Stimulated activated CD4-positive, alpha-beta T cell treated with anti-CD3 and anti-CD28 coated beads, Interleukin-2, amount 100 ng/mL, for 4 hours (primary cell): ENCODE results near the gene ARFRP1.
"Not testable (repeated sequence)": the region's sequence is repeated elsewhere in the genome, so short reads cannot be mapped to it uniquely, and the experiment has no call there.

Experiments
- DNase-seq: peaks from one replicate; pipeline ENCODE4 v3.0.0-alpha.2; 2020; ENCODE audit warnings: low read depth

The ARFRP1 gene

DNA sequence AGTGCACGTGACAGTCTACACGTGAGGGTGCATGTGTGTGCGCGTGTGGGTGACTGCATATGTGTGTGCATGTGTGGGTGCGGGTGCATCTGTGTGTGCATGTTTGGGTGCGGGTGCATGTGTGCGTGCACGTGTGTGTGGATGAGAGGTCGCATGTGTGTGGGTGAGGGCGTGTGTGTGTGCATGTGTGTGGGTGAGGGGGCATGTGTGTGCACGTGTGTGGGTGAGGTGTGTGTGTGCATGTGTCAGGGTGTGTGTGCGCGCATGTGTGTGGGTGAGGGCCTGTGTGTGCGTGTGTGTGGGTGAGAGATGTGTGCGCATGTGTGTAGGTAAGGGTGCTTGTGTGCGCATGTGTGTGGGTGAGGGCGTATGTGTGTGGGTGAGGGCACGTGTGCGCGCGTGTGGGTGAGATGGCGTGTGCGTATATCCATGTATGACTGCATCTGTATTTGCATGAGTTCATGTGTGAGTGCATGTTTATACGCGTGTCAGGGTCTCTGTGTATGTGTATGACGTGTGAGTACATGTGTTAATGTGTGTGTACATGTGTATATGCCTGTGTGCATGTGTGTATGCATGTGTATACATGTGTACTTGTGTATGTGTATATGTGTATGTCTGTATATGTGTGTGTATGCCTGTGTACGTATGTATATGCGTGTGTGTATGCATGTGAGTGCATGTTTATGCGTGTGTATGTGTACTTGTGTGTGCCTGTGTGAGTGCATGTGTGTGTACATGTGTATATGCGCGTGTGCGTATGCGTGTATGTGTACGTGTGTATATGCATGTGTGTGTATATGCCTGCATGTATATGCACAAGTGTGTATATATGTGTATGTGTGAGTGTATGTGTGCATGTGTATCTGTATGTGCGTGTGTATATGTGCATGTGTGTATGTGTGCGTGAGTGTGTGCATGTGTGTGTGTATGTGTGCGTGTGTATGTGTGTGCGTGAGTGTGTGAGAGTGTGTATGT lies 24.6 kb upstream of the ARFRP1 start:
- DNase-seq = no peak

DNA sequence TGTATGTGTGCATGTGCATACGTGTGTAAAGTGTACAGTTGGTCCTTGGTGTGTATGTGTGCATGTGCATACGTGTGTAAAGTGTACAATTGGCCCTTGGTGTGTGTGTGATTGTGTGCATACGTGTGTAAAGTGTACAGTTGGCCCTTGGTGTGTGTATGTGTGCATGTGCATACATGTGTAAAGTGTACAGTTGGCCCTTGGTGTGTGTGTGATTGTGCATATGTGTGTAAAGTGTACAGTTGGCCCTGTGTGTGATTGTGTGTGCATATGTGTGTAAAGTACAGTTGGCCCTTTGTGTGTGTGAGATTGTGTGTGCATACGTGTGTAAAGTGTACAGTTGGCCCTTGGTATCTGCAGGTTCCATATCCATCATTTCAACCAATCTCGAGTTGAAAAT lies 23.6 kb upstream of the ARFRP1 start:
- DNase-seq = no peak

DNA sequence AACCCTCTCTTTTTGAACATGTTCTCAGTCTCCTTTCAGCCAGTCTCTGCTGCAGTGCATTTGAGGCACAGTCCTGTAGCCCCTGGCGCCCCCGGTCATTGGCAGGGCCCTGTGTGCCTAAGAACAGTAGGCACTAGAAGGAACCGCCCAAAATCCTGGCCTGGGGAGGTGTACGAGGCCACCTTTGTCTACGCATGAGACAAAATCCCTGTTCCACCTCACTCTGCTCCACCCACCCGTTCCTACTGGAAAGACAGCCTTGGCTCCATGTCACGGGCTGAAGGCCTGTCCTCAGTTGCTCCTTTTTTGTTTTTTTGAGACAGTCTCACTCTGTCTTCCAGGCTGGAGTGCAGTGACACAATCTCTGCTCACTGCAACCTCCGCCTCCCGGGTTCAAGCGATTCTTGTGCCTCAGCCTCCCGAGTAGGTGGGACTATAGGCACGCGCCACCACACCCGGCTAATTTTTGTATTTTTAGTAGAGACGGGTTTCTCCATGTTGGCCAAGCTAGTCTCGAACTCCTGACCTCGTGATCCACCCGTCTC lies 22.5 kb upstream of the ARFRP1 start:
- not testable (repeated sequence) for DNase-seq

DNA sequence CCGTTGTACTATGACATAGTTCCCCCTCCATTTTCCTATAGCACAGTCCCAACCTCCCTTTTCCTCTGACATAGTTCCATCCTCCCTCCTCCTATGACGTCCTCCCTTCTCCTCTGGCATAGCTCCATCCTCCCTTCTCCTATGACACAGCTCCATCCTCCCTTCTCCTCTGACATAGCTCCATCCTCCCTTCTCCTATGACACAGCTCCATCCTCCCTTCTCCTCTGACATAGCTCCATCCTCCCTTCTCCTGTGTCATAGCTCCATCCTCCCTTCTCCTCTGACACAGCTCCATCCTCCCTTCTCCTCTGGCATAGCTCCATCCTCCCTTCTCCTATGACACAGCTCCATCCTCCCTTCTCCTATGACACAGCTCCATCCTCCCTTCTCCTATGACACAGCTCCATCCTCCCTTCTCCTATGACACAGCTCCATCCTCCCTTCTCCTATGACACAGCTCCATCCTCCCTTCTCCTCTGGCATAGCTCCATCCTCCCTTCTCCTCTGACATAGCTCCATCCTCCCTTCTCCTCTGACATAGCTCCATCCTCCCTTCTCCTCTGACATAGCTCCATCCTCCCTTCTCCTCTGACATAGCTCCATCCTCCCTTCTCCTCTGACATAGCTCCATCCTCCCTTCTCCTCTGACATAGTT lies 15.3 kb upstream of the ARFRP1 start:
- not testable (repeated sequence) for DNase-seq

DNA sequence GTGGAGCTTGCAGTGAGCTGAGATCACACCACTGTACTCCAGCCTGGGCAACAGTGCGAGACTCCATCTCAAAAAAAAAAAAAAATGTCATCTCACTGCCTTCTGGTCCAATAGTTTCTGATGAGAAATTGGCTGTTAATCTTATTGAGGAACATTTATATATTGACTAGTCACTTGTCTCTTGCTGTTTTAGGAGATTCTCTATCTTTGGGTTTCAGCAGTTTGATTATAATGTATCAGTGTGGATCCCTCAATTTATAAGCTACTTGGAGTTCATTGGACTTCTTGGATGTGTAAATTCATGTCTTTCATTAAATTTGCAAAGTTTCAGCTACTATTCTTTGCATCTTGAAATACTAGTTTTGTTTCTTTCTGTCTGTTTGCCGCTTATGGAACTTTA lies 11.2 kb upstream of the ARFRP1 start:
- DNase-seq = no peak

DNA sequence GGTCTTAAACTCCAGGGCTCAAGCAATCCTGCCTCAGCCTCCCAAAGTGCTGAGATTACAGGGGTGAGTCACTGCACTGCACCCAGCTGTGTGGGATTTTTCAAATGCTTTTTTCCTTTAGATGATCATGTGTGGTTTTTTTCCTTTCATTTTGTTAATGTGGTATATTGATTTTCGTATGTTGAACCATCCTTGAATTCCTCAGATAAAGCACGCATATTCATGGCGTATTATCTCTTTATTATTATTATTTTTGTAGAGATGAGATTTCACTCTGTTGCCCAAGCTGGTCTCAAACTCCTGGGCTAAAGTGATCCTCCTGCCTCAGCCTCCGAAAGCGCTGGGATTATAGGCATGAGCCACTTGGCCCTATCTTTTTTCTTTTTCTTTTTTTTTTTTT lies 7.1 kb upstream of the ARFRP1 start:
- DNase-seq = no peak

DNA sequence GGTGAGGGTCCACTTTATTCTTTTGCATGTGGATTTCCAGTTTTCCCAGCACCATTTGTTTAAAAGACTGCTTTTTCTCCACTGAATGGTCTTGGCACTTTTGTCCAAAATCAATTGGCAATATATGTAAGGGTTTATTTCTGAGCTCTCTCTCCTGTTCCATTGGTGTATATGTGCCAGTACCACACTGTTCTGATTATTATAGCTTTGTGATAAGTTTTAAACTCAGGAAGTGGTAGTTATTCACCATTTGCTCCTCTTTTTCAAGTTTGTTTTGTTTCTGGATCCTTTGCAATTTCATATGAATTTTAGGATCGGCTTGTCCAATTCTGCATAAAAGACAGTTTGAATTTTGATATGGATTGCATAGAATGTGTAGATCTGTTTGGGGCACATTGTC lies 4.4 kb upstream of the ARFRP1 start:
- no peak for DNase-seq

DNA sequence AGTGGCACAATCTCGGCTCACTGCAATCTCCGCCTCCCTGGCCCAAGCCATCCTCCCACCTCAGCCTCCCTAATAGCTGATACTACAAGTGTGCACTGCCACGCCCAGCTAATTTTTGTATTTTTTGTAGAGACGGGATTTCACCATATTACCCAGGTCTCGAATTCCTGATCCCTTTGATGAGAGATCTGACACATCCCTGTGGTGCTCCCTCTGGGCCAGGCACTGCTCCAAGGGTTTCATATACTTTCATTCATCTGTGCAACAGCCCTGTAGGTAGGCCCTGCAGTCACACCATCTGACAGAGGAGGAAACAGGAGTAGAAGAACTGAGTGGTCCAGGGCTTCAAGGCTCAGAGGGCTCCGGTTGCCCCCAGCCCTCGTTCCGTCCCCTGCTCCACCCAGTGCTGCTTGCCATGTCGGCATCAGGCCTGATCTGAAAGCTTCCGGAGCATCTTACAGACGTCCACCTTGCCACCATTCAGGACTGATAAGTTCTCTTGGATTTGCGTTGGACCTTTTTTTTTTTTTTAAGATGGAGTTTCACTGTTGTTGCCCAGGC lies 3.4 kb upstream of the ARFRP1 start:
- DNase-seq = no peak

DNA sequence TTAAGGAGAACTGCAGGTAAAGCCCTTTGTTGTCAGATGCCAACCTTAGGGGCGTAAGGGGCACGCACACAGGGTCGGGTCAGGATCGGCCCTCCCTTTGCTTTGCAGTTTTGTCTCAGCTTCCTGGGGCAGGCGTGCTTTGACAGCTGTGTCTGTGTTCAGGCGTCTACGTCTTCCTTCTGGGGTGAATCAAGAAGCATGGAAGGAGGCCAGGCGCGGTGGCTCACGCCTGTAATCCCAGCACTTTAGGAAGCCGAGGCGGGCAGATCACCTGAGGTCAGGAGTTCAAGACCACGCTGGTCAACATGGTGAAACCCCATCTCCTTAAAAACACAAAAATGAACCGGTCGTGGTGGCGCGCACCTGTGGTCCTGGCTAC lies 1.4 kb upstream of the ARFRP1 start:
- no peak for DNase-seq

DNA sequence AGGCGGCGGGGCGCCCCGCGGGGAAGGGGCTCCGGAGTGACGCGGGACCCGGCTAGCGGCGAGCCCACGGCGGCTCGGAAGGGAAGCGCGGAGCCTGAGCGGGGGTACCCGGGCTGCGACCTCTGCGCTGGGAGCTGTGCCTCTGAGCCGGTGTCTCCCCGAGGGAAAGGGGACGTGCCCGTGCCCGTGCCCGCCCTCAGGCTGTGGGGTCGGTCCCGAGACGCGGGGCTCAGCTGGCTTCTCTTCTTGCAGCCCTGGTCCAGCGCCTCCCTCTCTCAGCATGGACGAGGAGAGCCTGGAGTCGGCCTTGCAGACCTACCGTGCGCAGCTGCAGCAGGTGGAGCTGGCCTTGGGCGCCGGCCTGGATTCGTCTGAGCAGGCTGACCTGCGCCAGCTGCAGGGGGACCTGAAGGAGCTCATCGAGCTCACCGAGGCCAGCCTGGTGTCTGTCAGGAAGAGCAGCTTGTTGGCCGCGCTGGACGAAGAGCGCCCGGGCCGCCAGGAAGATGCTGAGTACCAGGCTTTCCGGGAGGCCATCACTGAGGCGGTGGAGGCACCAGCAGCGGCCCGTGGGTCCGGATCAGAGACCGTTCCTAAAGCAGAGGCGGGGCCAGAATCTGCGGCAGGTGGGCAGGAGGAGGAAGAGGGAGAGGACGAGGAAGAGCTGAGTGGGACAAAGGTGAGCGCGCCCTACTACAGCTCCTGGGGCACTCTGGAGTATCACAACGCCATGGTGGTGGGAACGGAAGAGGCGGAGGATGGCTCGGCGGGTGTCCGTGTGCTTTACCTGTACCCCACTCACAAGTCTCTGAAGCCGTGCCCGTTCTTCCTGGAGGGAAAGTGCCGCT lies 749 bp upstream of the ARFRP1 start:
- no peak for DNase-seq

DNA sequence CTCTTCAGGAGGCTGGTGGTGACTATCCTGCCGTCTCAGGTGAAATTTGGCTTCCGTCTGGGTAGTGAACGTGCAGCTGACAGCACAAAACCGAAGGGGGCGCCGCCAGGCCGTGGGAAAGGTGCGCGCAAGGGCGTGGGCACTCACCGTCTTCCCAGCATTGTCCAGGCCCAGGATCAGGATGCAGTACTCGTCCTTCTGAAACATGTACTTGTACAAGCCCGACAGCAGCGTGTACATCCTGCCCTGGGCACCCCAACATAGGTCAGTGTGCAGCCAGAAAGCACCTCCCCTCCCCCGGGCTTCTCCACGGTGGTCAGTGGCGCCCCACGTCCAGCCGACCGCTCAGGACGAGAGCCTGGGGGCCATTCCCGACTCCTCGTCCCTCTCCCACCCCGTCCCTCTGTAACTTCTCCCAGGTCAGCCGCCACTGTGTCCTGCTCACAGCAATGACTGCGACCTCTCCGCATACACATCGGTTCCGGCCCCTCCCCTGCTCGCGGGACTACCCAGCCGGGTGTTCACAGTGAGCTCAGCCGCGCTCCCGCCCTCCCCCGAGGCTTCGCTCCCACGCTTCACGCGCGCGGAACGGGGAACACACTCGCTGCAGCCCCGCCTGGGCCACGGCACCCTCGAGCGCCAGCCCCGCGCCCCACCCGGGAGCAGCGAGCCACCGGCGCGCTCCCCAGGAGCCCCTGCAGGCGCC lies 771 bp downstream of the ARFRP1 start:
- peak; percentile 67 for DNase-seq

DNA sequence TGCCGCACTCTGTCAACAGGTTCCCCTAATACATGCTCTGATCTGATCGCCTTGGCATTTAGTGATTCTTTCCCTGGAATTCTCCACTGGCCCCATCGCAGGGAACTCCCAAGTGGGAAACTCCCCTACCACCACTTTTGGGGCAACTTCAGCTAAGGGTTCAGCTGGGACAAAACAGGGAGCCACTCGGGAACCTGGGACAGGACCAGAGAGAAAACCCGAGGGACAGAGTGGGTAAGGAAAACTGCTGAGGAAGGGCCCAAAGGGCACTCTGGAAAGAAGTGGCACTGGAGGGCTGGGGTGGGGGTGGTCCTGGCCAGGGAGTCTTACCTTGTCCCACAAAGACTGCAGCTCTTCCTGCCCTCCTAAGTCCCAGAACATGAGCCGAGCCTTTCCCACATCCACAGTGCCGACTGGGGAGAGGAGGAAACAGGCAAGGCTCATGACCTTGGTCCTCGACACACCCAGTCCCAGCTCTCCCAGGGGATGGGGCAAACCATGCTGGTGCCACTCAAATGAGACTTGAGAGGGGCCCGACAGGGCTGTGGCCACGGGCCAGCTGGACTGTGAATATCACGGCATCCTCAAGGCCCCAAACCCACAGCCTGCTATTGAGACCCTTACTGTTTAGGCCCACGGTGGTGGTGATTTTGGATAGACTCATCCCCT lies 1.6 kb downstream of the ARFRP1 start:
- no peak for DNase-seq

DNA sequence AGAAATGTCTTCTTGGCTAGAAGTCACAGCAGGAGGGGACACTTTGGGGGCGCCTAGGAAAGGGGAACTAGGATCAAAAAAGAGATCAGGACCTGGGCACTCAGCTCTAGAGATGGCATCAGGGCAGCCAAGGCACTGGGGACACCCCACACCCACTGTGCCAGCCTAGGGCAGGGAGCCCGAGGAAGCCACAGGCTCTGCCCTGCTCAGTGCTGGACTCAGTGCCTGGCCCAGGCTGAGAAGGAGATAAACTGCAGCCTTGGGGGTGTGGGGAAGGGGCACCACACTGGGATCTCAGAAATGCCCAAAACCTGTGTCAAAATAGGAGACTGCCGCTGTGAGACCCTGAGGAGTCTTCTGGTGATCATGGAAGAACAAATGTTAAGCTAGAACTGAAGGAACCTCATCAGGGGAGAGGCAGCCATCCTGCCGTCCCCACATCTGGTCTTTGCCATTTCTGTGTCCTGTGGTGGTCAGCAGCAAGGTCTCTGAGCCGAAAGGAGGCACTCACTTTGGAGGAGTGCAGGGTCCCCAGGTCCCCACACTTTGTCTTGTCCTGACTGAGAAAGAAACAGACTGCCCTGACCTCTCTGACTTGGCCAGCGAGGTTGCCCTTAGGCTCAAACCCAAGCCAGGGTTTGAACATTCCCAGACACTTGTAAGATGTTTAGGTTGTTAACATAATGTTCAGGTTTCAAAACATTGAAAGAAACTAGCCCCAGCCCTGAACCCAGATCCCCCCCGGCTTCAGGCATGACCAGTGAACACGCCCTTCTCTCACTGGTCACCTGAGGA lies 2.3 kb downstream of the ARFRP1 start:
- DNase-seq = no peak

DNA sequence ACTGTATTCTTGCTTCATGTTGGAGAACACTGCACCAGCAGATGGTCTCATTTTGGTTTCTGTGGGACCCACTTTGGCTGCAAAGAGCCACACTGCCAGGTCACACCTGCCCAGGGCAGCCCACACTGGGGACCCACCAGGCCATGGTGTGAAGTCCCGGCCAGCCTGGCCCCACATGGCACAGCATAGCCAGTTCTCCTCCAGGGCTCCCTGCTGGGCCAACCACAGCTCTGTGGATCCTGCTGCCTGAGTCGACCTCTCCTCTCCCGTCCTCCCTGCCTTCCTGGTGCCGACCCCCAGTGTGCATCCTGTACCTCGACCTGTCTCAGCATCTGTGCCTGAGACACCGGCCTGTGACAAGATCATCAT lies 3.0 kb downstream of the ARFRP1 start:
- no peak for DNase-seq

DNA sequence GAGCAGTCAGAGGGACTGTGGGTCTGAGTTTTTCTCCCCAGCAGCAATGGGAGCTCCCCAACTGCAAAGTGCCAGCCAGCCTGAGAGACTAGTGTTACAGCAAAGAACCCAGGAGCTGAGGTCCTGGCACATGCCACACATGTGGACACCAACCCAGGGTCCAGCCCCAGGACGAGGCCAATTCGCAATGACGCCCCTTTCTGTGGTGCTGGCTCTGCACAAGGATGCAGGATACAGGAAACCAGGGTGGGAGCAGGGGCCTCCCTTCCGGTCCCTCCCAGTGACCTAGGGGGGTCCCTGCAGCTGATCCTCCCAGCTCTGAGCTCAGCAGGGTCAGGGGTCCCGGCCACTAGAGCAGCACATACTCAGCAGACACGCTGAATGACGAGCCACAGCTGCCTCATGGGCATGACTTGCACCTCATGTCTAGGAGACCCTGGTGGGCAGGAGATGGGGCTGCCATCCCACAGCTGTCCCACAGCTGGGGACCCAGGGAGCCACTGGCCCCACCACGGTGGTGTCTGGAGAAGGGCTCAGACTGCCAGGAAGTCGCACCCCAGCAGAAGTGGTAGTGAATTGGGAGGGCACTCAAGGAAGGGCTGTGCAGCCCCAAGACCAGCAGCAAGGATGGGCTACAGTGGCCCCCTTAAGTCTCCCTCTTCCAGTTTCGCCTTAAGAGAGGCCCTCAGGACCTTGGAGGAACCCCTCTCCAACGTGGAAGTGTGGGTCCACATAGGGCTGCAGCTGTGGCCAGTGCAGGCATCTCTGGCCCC lies 3.6 kb downstream of the ARFRP1 start:
- no peak for DNase-seq

DNA sequence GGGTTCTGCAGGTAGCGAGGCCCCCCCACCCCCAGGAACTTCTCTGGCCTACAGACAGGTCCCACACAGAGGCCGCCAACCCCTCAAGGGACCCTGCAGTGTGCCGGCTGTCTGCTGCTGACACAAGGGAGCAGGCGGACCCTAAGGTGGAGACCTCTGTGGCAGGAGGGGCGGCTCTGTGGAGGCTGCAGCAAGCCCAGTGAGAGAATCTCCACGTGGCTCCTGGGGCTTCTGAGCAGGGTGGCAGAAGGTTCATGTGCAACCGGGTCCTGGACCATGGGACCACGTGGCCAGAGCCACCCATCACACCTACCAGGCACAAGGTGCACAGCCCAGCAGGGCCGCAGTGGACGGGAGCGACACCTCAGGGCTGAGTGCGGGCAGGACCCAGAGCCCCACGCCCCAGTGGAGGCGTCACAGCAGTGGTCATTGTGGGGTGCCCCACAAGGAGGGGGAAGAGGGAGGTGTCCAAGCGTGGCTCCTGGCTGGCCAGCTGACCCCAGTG lies 4.3 kb downstream of the ARFRP1 start:
- DNase-seq = no peak

DNA sequence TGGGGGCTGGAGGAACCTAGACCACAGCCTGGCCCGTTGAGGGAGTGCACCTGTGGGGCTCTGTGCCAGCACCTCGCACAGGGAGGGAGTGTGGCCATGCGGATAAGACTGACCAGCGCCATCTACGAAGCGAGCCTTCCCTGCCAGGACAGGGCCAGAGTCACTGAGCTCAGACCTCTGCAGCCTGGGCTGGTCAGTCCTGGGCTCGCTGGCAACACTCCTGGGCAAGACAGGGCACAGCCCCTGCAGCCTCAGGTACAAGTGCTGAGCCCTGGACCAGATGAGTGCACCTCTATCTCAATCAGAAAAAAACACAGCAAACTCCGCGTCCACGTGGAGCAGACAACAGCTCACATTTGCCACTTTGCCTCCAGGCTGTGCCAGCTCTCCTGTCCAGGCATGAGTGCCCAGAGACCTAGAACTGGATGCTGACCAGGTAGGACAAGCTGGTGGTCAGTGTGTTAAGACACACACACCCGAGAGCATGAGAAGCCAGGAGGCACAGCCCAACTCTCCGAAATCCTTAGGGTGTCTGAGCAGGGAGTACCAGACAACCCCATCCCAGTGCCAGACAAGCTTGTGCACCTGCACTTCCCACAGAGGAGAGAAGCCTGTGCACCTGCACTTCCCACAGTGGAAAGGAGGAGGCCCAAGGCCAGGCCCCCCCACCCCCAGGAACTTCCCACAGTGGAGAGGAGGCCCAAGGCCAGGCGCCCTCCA lies 4.9 kb downstream of the ARFRP1 start:
- no peak for DNase-seq

DNA sequence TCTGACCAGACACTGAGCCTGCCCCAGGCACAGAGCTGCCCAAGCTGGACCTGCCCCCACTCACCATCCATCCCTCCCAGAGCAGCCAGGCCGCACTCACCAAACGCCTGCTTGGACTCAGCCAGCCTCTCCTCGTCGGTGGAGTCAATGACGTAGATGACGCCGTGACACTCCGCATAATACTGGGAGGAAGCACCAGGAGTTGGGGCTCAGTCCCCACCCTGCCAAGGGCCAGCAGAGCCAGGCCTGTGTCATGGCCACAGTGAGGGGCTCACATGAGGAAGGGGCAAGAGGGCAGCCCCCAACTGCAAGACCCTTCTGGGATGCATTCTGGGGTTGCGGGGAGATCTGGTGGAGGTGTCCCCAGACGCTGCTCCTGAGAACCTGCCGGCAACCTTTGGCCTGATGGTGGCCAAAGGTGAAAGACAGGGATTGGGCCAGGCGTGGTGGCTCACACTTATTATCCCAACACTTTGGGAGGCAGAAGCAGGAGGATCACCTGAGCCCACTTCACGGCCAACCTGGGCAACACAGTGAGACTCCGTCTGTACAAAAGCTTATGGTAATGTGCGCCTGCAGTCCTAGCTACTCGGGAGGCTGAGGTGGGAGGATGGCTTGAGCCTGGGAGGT lies 5.6 kb downstream of the ARFRP1 start:
- no peak for DNase-seq
